Measurements from ENCODE around the gene SERPINB6. TPM values are rescaled to one million over a fixed set of nuclear protein-coding genes. Genes with fewer than 3 reads are reported as not detected.

The SERPINB6 gene
- total and polyA plus RNA-seq, 2 of the 4 experiments (the other 2 are of a cell fraction): 37.1 to 91.1 TPM

DNA sequence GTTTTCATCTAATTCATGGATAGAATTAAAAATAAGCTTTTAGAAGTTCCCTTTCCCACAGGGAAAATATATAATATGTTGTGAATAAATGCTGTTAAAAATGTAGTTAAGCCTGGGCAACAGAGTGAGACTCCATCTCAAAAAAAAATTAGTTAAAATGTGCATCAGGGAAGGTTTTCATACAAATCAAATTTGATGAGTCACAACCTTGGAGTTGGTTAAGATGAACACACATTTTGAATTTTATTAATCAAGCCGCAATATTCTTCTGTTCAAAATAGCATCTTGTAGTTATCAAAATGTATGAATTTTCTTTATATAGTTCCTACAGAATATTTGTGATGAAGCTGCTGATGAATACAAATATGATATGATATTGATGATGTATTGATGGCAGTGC lies 37.3 kb downstream of the SERPINB6 start:
- H3K79me1 ChIP-seq (ENCODE audit: low read depth in 1 of 2, low read length in 2 of 2): no peaks in the 10 kb centered on the region
- no CpG with 5 or more reads among the region's 1 CpG for WGBS, 2 experiments (ENCODE audit: extremely low coverage in 2 of 2, insufficient read length in 1 of 2)
- H2BK120ac ChIP-seq (ENCODE audit: low read depth, low read length): no peak overlapping the region
- H3K27me3 ChIP-seq (ENCODE audit: control insufficient read depth, insufficient read depth, low read length): no peaks in the 10 kb centered on the region
- H3K9me1 ChIP-seq (ENCODE audit: insufficient read depth, low read length): no peaks in the 10 kb centered on the region; the same call in 1 of the 2 replicates
- no peak overlapping the region for H3K4me2 ChIP-seq (ENCODE audit: low read depth, low read length)
- in situ Hi-C loops (cut with MboI; ENCODE audit: low sequenced_read_pairs): loop anchor here (5.0 to 10.0 kb wide), 2 partner anchors 92 to 139 kb away; partner anchors contain the start of gene SERPINB1
- H2AK9ac ChIP-seq (replicated peaks; ENCODE audit: low read depth, low read length, poor library complexity): no peak overlapping the region
- no peak overlapping the region for H3K56ac ChIP-seq (ENCODE audit: extremely low read depth, insufficient read depth, low read length)
- no peak overlapping the region for H4K91ac ChIP-seq (ENCODE audit: insufficient read depth, low read depth, low read length)
- no peak for DNase-seq
- dilution Hi-C loops (cut with HindIII; ENCODE audit: low sequenced_read_pairs, unreplicated experiment): no loop called here
- intact Hi-C loops (cut with micrococcal nuclease): no loop called here
- H2AK5ac ChIP-seq (ENCODE audit: low read depth, low read length): no peak overlapping the region
- no peak overlapping the region for H3K9ac ChIP-seq (ENCODE audit: low read depth, low read length)
- no peak overlapping the region for H3K14ac ChIP-seq (replicated peaks; ENCODE audit: low read depth, low read length)
- no peak overlapping the region for H2BK5ac ChIP-seq (ENCODE audit: low read depth, low read length, poor library complexity, severe bottlenecking)
- H2AFZ ChIP-seq (replicated peaks; ENCODE audit: low read length, poor library complexity): no peak overlapping the region
- H3K4me3 ChIP-seq (ENCODE audit: insufficient read depth, low read depth, low read length): no peak overlapping the region
- H3K18ac ChIP-seq (ENCODE audit: low read depth, low read length): no peak overlapping the region
- H2BK20ac ChIP-seq (ENCODE audit: low read depth, low read length): no peak overlapping the region
- no peaks in the 10 kb centered on the region for H3K36me3 ChIP-seq (ENCODE audit: control insufficient read depth, insufficient read depth, low read length)
- no peak for ATAC-seq (ENCODE audit: low read depth)
- H4K20me1 ChIP-seq (ENCODE audit: insufficient read depth, low read length): no peaks in the 10 kb centered on the region
- POLR2A ChIA-PET (ENCODE audit: unreplicated experiment): no interaction called here
- CTCF ChIA-PET: interaction anchor here (0.5 to 4.6 kb wide), 3 partner anchors 18 to 88 kb away, joined by 3 to 24 read pairs (median 7); no protein-coding TSS in a partner anchor
- TF ChIP-seq MAZ (IDR thresholded peaks at IDR 0.05; ENCODE audit: borderline replicate concordance, low read depth, low read length) (no peak), RFX5 (IDR thresholded peaks at IDR 0.05; ENCODE audit: low read depth, low read length) (no peak), MAFK (IDR thresholded peaks at IDR 0.05; ENCODE audit: low read depth, low read length) (no peak), NFE2L2 (IDR thresholded peaks at IDR 0.05; ENCODE audit: low read depth, low read length) (no peak), FOS (IDR thresholded peaks at IDR 0.05; ENCODE audit: low read depth, low read length) (no peak), CEBPB (IDR thresholded peaks at IDR 0.05; ENCODE audit: low read depth, low read length) (no peak), SMC3 (IDR thresholded peaks at IDR 0.05; ENCODE audit: low read depth, low read length) (no peak), MXI1 (IDR thresholded peaks at IDR 0.05; ENCODE audit: borderline replicate concordance, low read depth, low read length) (no peak), CHD1 (IDR thresholded peaks at IDR 0.05; ENCODE audit: low read depth, low read length) (no peak), POLR2A (IDR thresholded peaks at IDR 0.05; ENCODE audit: low read depth, low read length) (no peak), RAD21 (IDR thresholded peaks at IDR 0.05; ENCODE audit: low read length) (no peak), USF2 (IDR thresholded peaks at IDR 0.05; ENCODE audit: low read depth, low read length) (no peak), RCOR1 (IDR thresholded peaks at IDR 0.05; ENCODE audit: insufficient replicate concordance, low read length) (no peak), BHLHE40 (IDR thresholded peaks at IDR 0.05; ENCODE audit: low read depth, low read length) (no peak)
- TF ChIP-seq, protein P1, sequence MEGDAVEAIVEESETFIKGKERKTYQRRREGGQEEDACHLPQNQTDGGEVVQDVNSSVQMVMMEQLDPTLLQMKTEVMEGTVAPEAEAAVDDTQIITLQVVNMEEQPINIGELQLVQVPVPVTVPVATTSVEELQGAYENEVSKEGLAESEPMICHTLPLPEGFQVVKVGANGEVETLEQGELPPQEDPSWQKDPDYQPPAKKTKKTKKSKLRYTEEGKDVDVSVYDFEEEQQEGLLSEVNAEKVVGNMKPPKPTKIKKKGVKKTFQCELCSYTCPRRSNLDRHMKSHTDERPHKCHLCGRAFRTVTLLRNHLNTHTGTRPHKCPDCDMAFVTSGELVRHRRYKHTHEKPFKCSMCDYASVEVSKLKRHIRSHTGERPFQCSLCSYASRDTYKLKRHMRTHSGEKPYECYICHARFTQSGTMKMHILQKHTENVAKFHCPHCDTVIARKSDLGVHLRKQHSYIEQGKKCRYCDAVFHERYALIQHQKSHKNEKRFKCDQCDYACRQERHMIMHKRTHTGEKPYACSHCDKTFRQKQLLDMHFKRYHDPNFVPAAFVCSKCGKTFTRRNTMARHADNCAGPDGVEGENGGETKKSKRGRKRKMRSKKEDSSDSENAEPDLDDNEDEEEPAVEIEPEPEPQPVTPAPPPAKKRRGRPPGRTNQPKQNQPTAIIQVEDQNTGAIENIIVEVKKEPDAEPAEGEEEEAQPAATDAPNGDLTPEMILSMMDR (conservative IDR thresholded peaks at IDR 0.05; ENCODE audit: low read depth, low read length): no peak
- TF ChIP-seq, protein P2, sequence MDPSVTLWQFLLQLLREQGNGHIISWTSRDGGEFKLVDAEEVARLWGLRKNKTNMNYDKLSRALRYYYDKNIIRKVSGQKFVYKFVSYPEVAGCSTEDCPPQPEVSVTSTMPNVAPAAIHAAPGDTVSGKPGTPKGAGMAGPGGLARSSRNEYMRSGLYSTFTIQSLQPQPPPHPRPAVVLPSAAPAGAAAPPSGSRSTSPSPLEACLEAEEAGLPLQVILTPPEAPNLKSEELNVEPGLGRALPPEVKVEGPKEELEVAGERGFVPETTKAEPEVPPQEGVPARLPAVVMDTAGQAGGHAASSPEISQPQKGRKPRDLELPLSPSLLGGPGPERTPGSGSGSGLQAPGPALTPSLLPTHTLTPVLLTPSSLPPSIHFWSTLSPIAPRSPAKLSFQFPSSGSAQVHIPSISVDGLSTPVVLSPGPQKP (IDR thresholded peaks at IDR 0.05; ENCODE audit: borderline replicate concordance, low read depth, low read length): no peak
- BruUV-seq (replicated peaks): no TSS peak
- no peak overlapping the region for H4K8ac ChIP-seq (ENCODE audit: low read depth in 2 of 2, low read length in 2 of 2)
- H3K4ac ChIP-seq (ENCODE audit: low read depth, low read length): no peak overlapping the region
- H3K4me1 ChIP-seq (ENCODE audit: control insufficient read depth, insufficient read depth, low read length): no peaks in the 10 kb centered on the region
- H4K5ac ChIP-seq (ENCODE audit: low read depth, low read length): no peak overlapping the region
- no peak overlapping the region for H3K27ac ChIP-seq (ENCODE audit: insufficient read depth, low read length)
- H3K23ac ChIP-seq (ENCODE audit: low read depth, low read length): no peak overlapping the region
- H2BK15ac ChIP-seq (ENCODE audit: low read depth, low read length): no peak overlapping the region
- no peaks in the 10 kb centered on the region for H3K9me3 ChIP-seq (ENCODE audit: control insufficient read depth, insufficient read depth, low read length)
